KOPT-K1 (cell line): ENCODE data around the gene RFTN1.

Experiments used
- H3K27ac ChIP-seq: fragments of 200-600 bp; sonication (generic); 2 replicates; pipeline ENCODE4 v1.5.1; 2016; ENCODE audit warnings: antibody characterized with exemption, mild to moderate bottlenecking, low read depth, low read length; ENCODE audit not compliant: poor library complexity, severe bottlenecking
- H3K36me3 ChIP-seq: fragments of 200-600 bp; sonication (generic); 2 replicates; pipeline ENCODE4 v1.5.1; 2017; ENCODE audit warnings: antibody characterized with exemption, mild to moderate bottlenecking, low read length, moderate library complexity; ENCODE audit not compliant: insufficient read depth
- H3K9me3 ChIP-seq: fragments of 200-600 bp; sonication (generic); 2 replicates; pipeline ENCODE4 v1.5.1; 2017; ENCODE audit warnings: antibody characterized with exemption, low read length, mild to moderate bottlenecking; ENCODE audit not compliant: insufficient read depth, poor library complexity, severe bottlenecking

RFTN1 gene

DNA sequence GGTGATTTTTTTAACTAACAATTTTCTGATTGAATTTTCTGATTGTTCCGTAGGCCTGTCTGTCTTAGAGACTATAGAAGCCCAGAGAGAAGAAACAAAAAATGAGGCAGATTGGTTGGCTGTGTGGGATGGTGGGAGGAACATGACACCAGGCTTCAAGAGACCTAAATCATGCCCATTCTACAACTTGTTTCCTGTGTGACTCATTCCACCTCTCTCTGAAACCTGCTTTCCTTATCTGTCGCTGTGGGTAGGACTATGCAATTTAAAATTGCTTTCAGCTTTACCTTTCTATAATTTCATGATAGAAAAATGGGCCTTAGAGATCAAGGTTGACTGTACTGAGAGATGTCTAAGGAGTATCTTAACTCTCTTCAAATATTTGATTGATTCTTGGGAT, 203.9 kb downstream of the RFTN1 start:
- peaks cover 47% of the 10 kb centered on the region for H3K36me3 ChIP-seq
- no peaks in the 10 kb centered on the region for H3K9me3 ChIP-seq
- H3K27ac ChIP-seq: peak overlapping the region; percentile 71

DNA sequence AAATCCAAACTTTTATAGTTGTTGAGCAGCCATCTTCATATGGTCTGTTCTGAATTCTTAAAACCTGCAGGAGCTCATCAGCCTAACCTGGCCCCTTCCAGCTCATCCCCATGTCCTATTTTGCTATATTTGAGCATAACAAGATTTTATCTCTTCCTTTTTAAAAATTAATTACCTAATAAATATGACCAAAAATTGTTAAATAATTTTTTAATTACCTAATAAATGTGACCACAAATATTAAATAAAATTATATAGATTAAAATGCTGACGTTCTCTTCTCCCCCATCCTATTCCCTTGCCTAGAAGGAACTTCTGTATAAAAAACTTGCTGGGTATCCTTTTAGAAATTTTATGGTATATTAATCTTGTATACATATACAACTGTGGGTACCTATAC, 204.8 kb downstream of the RFTN1 start:
- Histone ChIP-seq H3K9me3 (no peaks in the 10 kb centered on the region), H3K36me3 (peaks cover 47% of the 10 kb centered on the region), H3K27ac (peak overlapping the region; percentile 71)

DNA sequence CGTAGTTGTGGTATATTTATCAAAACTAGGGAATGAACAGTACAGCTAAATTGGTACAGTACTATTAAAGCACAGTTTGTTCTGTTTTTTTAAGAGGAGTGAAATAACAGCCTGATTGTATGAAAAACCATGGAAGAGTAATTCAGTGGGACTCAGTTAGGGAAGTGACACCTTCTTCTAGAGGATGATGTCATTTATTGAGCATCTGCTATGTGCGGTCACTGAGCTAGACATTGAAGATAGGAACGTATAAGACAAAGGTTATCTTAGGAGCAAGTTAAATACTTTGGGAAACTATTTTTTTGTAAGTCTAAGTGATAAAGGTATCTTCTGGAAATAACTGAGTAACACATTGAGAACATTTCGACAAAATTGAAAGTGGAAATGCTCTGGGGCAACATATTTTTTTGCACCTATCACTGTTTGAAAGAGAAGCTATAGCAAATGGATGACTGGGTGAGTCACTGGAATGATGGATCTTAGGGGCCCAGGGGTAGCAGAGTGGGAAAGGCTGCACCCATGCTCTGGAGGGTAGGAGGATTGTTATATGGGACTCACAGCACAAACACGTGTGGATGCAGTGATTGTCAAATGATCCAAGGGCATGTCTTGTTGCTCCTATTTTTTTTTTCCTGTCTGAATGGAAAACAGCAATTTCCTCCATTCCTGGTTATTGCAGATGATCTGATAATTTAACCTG, 205.5 kb downstream of the RFTN1 start:
- H3K9me3 ChIP-seq: no peaks in the 10 kb centered on the region
- H3K36me3 ChIP-seq: peaks cover 47% of the 10 kb centered on the region
- peak overlapping the region; percentile 7 for H3K27ac ChIP-seq

DNA sequence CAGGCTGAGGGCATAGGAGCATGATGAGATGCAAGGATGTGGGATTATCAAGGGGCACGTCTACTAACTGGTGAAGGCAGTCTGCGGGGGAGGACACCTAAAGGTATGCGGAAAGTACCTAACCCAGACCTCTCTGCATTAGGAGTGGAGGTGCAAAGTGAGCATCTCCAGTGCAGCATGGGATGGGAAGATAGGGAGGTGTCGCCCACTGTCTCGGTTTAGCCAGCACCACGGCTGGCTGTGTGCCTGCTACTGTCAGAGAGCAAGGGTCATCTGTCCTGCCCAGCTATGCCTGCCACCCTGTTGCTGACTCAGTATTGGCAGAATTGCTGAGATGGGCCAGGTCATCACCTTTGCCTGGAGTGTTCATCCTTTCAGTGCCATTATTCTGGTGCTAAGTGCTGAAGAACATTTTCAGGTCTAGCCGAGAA, 208.4 kb downstream of the RFTN1 start:
- peak overlapping the region; percentile 56 for H3K27ac ChIP-seq
- H3K36me3 ChIP-seq: peaks cover 45% of the 10 kb centered on the region
- no peaks in the 10 kb centered on the region for H3K9me3 ChIP-seq

DNA sequence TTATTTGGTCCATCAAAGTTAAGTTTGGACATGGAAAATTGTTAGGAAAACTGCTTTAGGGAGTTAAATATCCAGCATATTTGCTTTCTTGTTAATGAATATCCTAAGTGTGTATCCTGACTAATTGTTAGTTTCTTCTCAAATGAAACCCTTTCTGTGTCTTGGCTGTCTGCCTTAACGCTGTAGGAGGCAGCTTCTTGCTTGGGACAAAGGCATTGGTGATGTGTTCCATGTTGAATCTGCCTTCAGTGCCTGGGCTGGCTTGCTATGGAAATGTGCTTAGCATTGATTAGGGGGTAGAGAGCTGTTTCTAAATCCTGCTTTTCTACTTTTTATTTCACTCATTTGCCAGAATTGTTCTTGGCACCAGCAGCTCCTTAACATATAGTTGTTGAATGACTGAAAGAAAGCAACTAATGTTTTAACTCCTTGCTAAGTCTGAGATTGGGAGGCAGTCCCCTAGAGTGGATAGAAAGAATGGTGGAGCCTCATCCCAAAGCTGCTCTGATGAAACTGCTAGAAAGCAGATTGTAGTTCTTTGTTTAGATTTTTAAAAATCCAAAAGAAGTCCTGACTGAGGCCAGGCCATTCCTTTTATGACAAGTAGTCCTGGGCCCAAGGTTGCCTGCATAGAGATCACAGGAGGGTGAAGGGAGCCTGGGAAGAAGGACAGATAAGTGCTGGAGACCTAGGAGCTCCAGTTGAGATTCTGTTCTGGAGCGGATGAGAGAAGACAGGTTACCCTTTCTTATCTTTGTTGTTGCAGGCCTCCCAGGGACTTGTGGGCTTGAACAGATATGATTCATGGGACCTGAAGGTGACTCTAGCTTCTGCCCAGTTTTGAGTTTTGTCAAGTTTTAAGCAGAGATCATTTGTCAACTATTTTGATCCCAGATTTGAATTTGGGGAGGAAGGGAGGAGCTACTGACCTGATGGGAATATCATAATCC, 209.2 kb downstream of the RFTN1 start:
- H3K27ac ChIP-seq: peak overlapping the region; percentile 56
- H3K9me3 ChIP-seq: no peaks in the 10 kb centered on the region

DNA sequence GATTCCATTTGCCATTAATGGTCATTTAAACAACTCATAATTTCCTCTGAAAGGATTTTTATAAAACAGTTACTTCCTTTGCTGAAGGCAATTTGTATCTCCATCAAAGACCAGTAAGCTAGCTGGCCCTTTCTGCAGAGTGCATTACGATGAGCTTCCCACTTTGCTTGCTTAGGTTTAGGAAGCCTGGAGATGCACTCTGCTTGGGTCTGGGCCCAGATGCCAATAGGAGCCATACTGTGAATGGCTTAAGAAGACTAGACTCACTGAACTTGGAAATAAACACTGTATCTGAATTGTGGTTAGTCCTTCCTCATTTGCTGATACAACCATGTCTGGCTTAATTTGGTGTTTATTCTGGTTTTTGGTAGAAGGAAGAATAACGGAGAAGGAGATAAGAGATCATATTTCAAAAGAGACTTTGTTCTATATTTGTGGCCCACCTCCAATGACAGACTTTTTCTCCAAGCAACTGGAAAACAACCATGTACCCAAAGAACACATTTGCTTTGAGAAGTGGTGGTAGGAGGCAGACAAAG, 210.4 kb downstream of the RFTN1 start:
- Histone ChIP-seq H3K36me3 (peaks cover 55% of the 10 kb centered on the region), H3K9me3 (no peaks in the 10 kb centered on the region), H3K27ac (peak overlapping the region; percentile 93)

More for the DNA sequence above, 209.2 kb downstream of the RFTN1 start:
- peaks cover 48% of the 10 kb centered on the region for H3K36me3 ChIP-seq

DNA sequence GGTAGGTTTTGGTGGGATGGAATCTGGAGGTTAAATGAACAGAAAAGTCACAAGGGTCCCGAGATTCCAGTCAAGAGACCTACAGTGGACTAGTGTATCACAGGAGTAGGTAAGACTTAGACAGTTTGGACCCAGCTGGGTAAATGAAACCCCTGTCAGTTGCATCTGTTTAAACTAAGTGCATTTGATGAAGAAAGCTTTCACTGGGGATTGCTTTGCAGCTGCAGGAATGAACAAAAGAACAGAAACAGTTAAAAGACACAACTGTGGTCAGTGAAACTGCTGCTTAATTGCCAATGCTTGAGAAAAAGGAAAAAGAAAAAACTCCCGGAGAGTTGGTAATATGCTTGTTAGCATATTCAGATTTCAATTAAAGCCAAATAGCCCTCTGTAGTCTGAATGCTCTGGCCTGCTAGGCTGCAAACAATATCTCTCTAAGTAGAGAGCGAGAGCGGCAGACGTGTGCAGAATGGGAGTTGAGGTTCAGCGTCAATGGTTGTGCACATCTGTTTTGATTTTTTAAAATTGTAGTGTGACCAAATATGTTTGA, 211.3 kb downstream of the RFTN1 start:
- Histone ChIP-seq H3K36me3 (peaks cover 57% of the 10 kb centered on the region), H3K27ac (peak overlapping the region; percentile 93), H3K9me3 (peaks cover 6% of the 10 kb centered on the region)

DNA sequence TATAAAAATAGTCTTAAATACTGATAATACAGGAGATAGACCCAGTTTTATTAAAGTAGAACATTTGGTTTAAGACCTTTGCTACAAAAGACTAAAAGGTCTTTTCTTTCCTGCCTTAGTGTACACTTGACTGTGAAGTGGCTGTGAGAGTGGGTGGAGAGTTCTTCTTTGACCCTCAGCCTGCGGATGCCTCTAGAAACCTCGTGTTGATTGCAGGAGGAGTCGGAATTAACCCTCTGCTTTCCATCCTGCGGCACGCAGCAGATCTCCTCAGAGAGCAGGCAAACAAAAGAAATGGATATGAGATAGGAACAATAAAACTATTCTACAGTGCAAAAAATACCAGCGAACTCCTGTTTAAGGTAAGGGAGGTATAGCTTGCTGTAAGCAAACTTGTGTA, 212.0 kb downstream of the RFTN1 start:
- peak overlapping the region; percentile 93 for H3K27ac ChIP-seq
- H3K9me3 ChIP-seq: peaks cover 12% of the 10 kb centered on the region
- H3K36me3 ChIP-seq: peaks cover 58% of the 10 kb centered on the region

DNA sequence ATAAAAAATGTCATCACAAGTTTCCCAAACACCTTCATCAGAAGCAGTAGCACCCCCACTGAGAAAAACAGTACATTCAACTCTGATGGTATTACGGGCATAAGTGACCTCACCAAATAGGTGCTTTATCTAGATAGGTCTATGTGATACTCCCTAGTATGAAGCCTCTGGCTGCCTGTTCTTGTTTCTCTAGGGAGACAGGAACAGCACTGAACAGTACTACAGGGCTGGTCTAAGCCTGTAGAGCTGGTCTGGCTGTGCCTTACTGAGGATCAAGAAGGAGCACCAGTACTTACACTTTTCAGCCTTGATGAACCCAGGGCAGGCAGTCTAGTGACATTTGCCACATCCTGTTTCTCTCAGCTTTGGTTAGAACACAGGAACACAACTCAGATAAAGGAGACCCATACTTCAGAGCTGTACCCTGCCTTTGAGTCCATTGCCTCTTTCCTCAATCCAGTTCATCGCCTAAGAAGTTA, 212.6 kb downstream of the RFTN1 start:
- H3K36me3 ChIP-seq: peaks cover 62% of the 10 kb centered on the region
- peak overlapping the region; percentile 93 for H3K27ac ChIP-seq
- H3K9me3 ChIP-seq: peaks cover 18% of the 10 kb centered on the region

DNA sequence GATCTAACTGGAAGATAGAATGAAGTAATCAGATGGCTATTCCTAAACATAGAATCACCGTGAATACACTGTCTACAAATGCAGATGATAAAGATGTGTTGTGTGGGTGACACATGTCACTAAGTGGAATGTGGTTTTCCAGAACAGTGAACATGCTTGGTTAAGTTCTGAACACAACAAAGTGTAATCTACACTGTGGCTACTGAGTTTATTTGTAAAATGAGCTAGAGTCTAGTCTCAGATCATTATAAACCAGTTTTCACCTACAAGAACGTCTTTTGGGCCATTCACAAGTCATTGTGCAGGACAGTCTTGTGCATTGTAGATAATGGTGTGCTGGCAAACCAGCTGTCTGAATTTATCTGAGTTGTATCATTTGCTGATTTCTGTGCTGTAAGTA, 213.2 kb downstream of the RFTN1 start:
- H3K9me3 ChIP-seq: peaks cover 24% of the 10 kb centered on the region
- peaks cover 63% of the 10 kb centered on the region for H3K36me3 ChIP-seq
- H3K27ac ChIP-seq: peak overlapping the region; percentile 93

DNA sequence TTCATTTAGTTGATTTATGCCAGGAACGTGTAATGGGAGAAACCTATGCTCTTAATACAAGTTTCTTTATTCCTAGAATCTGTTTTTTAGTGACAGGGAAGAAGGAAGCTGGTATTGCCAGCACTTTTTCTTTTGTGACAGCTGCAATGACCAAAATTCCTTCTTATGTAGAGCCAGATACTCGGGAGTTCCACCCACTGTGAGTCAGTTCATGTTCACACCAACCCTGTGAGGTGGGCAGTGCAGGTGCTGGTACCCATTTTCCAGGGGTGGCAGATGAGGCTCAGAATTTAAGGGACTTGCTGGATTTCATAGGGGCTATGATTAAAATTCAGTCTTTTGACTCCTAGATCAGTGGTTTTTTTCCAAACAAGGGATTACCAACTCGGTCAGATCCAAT, 213.8 kb downstream of the RFTN1 start:
- H3K36me3 ChIP-seq: peaks cover 63% of the 10 kb centered on the region
- peak overlapping the region; percentile 93 for H3K27ac ChIP-seq

DNA sequence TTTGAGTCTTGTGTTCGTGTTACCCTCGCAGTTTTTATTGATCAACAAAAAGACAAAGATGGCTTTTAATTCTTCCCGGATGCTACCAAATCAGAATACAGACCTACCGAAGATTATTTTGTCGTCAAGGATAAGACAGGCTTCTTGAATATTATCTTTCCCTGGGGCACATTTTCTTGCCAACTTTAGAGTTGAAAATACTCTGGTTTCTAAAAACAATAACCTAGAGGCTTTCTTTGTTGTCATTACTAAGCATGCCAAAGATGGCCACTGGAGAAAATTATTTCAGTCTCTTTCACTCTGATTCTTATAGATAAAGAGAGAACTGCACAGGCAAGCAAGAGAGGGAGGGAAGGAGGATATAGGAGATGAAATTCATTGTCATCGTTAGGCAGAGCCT, 214.6 kb downstream of the RFTN1 start:
- Histone ChIP-seq H3K36me3 (peaks cover 61% of the 10 kb centered on the region), H3K9me3 (peaks cover 31% of the 10 kb centered on the region), H3K27ac (peak overlapping the region; percentile 93)

More for the DNA sequence above, 213.8 kb downstream of the RFTN1 start:
- H3K9me3 ChIP-seq: peaks cover 25% of the 10 kb centered on the region

DNA sequence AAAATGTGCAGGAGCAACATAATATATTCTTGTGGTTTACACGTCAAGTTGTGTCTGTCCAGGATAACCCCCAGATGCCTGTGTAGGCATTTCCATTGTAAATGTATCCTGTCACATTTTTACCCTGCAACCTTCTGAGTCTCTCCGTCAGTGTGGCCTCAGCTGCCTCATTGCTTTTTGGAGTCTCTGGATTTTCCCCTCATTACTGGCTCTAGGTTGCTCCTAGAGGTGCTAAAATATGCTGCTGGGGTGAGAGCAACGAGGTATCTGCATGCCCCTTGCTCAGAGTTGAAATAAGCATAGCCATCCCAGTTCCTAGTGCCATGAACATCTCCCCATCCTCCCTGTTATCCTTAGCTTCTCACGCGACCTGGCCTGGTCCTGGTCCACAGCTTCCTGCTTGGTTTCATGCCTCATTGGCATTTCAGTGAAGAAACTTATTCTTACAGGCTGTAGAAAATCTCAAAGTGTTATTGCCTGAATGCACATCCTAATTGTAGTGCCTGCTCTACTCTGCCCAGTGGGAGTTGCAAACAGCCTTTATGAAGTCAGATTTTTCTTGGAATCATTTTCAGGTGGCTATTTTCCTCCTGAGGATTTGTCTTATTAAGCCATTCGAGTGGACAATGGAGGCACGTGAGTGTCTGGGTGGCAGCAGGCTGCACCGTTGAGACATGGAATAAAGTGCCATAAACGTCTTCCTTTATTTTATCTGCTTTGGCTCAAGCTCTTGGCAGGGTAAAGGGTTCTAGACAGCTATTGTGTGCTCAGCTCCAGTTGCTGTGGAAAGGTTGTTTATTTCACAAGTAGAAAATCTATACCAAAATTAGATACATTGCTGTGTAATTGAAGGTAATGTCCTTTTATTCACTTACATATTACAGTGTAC, 215.3 kb downstream of the RFTN1 start:
- peaks cover 37% of the 10 kb centered on the region for H3K9me3 ChIP-seq
- H3K36me3 ChIP-seq: peaks cover 63% of the 10 kb centered on the region
- peak overlapping the region; percentile 93 for H3K27ac ChIP-seq

DNA sequence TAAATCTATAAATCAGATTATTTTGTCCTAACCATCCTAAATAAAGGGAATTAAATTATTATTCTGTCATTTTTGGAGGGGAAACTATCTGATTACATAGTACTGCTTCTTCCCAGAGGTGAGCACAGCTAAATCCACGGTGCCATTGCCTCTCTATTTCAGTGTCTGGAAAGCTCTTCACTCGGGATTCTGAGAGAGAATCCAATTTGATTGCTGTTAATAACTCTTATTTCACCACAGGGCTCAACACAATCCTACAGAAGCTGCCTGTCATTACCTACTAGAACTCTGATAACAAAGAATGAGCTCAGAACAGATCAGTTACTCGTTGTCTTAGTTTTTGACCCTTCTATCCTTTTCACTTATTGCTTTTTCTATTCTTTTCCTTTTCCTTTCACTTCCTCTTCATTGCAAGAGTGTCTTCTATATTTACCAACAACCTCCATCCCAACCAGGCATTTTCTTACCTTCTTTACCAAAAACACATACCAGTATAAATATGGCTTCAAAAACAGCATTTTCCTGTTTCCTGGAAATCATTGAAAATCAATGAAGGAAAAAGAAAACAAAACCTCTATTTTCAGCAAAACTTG, 218.1 kb downstream of the RFTN1 start:
- H3K36me3 ChIP-seq: peaks cover 71% of the 10 kb centered on the region
- H3K9me3 ChIP-seq: peaks cover 49% of the 10 kb centered on the region
- H3K27ac ChIP-seq: no peak overlapping the region
